ENCODE measurements around the gene PARS2. TPM values are rescaled to one million over a fixed set of nuclear protein-coding genes. Genes with fewer than 3 reads are reported as not detected.

The PARS2 gene
- total RNA-seq, 4 donors from 2014 or later = 3.5 to 17.7 (median 7.2) TPM

DNA sequence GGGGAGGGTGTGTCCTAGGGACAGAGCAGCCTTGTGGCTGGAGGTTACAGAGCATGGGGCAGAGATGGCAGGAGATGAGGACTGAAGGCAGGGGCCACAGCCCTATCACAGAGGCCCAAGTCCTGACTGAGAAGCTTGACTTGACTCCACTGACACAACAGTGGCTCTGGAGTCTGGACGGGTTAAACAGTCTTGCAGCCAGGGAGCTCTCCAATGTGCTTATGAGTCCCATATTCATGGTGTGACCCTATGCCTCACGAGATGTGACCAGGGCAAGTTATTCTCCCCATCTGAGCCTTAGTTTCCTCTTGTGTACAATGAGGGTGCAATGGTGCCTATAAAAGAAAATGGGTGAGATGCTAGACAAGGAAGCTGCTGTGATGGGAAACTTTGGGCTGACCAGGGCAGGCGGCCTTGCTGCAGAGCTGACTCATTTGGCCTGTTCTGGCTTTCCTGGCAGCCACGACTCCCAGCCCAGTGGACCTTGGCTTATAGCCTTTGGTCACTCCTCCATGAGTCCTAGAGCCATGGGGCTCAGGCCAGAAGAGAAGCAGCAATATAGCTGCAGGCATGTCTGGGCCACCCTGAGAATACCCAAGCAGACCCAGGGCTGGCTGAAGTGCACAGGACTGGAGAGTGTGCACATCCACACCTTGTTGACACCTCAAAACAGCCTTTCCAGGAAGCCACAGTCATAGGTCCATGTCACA, 39.6 kb upstream of the PARS2 start:
- Histone ChIP-seq H3K9me3 (no peaks in the 10 kb centered on the region), H3K36me3 (no peaks in the 10 kb centered on the region), H3K27me3 (no peaks in the 10 kb centered on the region), H3K4me1 (no peaks in the 10 kb centered on the region), H3K4me3 (no peak overlapping the region), H3K27ac (no peak overlapping the region)
- peak in 1 of 2 donors; percentile 30 for DNase-seq
- intact Hi-C loops (cut with DNase I; ENCODE audit: low total_unique reads) = no loop called here
- TF ChIP-seq, protein P1, sequence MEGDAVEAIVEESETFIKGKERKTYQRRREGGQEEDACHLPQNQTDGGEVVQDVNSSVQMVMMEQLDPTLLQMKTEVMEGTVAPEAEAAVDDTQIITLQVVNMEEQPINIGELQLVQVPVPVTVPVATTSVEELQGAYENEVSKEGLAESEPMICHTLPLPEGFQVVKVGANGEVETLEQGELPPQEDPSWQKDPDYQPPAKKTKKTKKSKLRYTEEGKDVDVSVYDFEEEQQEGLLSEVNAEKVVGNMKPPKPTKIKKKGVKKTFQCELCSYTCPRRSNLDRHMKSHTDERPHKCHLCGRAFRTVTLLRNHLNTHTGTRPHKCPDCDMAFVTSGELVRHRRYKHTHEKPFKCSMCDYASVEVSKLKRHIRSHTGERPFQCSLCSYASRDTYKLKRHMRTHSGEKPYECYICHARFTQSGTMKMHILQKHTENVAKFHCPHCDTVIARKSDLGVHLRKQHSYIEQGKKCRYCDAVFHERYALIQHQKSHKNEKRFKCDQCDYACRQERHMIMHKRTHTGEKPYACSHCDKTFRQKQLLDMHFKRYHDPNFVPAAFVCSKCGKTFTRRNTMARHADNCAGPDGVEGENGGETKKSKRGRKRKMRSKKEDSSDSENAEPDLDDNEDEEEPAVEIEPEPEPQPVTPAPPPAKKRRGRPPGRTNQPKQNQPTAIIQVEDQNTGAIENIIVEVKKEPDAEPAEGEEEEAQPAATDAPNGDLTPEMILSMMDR (IDR thresholded peaks at IDR 0.05) = no peak
- TF ChIP-seq POLR2A (IDR thresholded peaks at IDR 0.05) = no peak

DNA sequence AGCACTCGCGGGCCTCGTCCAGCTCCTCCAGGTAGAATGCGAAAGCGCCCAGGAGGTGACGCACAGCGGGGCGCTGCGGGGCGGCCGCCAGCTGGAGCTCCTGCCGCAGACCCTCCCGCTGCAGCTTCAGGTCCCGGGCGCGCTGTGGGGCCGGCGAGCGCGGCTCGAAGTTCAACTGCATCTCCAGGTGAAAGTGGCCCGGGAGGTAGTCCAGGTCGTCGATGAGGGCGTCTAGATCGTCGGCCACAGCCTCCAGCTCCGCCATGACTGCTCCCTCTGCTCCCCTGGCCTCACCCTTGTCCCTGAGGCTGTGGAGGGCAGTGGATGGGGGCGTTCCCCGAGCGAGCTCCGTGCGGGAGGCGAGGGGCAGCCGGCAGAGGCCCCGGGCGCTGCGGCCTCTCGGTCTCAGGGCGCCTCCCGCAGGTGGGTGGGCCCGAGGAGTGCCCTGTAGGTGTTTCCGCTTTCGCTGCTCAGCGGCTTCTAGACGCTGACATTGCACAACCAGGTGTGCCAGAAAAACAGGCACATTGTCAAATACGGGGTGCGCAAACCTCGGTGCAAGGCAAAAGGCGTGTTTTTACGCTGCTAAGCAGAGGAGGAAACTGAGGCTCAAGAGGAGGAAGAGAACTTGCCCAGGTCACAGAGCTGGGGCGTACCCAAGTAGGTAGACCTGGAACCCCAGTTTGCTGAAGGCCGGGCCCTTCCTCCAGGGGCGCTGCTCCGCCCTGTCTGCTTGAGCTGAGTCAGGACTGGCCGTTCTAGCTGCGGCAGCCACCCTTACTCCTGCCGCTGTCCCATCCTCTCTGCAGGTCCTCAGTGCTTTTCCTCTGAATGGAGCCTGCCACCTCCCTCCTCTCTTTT, 36.8 kb upstream of the PARS2 start, which contains the start of gene TTC22:
Gene TTC22, minus strand, starts transcription at position 425 of the 861 bp plus-strand sequence. Its CDS starts 160 bp downstream, at position 265.
- TF ChIP-seq, protein P1 (IDR thresholded peaks at IDR 0.05) = peak; percentile 6 to 37 (median 24)
- TF ChIP-seq POLR2A (IDR thresholded peaks at IDR 0.05) = no peak
- Histone ChIP-seq H3K4me3 (peak within 1 kb of the TSS; percentile 14 to 37), H3K9me3 (no peaks in the 10 kb centered on the region), H3K4me1 (no peaks in the 10 kb centered on the region), H3K27me3 (no peaks in the 10 kb centered on the region), H3K36me3 (no peaks in the 10 kb centered on the region), H3K27ac (peak within 1 kb of the TSS in 1 of 2 donors; percentile 7)
- intact Hi-C loops (cut with DNase I; ENCODE audit: low total_unique reads) = no loop called here
- peak in 1 of 2 donors; percentile 24 for DNase-seq

DNA sequence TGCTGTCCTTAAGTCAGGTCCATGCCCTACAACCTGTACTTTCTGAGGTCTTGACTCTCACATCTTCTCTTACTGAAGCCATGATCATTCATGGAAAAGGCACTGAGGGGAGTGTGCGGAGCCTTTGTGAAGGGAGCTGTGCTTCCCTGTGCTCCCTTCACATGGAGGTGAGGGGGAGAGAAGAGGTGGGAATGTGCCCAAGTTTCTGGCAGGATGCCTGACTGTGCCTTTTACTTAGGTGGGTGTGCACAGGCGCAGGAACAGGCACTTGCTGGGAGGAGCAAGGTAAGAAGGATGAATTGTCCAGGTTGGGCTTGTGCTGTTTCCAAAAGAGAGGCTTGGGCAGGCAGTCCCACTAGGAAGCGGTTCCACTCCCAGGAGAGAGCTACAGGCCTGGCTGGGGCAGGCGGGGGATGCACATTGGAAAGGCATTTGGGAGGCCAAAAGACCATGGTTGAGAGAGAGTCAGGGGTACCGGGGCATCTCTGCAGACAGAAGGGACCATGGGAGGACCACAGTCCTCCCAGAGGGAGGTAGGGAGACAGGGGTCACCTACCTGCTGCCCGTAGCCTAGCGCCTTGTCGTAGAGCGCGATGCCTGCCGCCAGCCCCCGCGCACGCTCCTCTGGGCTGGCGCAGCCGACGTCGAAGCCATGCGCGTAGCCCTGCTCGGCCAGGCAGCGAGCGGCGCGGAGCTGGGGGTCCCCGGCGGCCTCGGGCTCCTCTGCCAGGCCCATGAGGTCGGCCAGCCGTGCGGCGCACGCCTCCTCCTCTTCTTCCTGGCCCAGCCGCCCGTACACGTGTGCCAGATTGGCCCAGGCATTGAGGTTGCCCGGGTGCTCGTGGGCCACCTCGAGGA, 35.9 kb upstream of the PARS2 start:
- DNase-seq = no peak
- H3K4me3 ChIP-seq = peak overlapping the region; percentile 14 to 37
- H3K9me3 ChIP-seq = no peaks in the 10 kb centered on the region
- H3K36me3 ChIP-seq = no peaks in the 10 kb centered on the region
- H3K4me1 ChIP-seq = no peaks in the 10 kb centered on the region
- intact Hi-C loops (cut with DNase I; ENCODE audit: low total_unique reads) = no loop called here
- no peaks in the 10 kb centered on the region for H3K27me3 ChIP-seq
- peak overlapping the region in 1 of 2 donors; percentile 7 for H3K27ac ChIP-seq
- no peak for TF ChIP-seq POLR2A (IDR thresholded peaks at IDR 0.05)
- TF ChIP-seq, protein P1 (IDR thresholded peaks at IDR 0.05) = no peak

DNA sequence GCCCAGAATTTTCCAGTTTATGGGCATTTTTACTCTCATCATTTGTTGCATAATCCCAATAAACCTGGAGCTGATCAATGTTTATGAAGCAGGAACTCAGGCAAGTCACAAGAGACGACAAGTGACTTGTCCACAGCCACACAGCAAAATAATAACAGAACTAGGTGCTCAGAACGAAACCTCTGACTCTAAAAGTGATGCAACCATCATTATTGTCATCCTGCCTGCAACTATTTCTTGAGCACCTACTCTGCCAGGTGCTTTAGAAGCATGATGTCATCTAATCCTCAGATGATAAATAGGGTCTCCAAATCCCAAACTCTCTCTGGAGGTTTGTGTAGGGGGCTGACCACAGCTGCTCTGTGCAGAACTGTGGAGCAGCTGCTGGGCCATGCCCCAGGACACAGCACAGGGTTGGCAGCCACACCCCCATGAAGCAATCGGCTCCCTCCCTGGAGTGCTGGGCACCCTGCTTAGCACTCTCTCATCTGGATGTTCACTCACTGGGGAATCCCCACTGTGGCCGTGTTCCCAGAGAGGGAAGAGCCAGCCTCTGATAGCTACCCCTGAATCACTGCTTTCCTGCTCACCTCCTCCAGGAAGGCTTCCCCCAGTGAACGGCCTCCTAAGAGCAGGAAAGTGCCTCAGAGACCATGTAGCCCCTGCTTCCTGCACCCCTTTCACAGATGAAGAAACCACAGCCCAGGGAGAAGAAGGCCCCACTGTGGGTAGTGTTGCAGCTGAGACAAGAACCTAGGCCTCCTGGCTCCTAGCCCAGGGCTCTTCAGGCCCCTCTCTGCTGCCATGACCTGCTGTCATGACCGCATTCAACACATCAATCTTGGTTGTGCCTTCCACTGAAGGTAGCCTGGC, 34.7 kb upstream of the PARS2 start:
- Histone ChIP-seq H3K9me3 (no peaks in the 10 kb centered on the region), H3K4me3 (no peak overlapping the region), H3K27ac (no peak overlapping the region), H3K27me3 (no peaks in the 10 kb centered on the region), H3K4me1 (no peaks in the 10 kb centered on the region), H3K36me3 (no peaks in the 10 kb centered on the region)
- intact Hi-C loops (cut with DNase I; ENCODE audit: low total_unique reads) = no loop called here
- TF ChIP-seq POLR2A (IDR thresholded peaks at IDR 0.05) = no peak
- TF ChIP-seq, protein P1 (IDR thresholded peaks at IDR 0.05) = no peak
- DNase-seq = no peak
